HG03342 (cell line): ENCODE measurements around the gene MAFG.
A peak's percentile ranks its signal among the peaks of the same experiment; 100 is the strongest.

ENCODE experiments used
- ATAC-seq: cut with Tn5 transposase; IDR thresholded peaks from one replicate; pipeline ENCODE4 v1.9.1; 2021; ENCODE audit warnings: mild to moderate bottlenecking, moderate library complexity; ENCODE audit not compliant: unreplicated experiment

Gene MAFG

DNA sequence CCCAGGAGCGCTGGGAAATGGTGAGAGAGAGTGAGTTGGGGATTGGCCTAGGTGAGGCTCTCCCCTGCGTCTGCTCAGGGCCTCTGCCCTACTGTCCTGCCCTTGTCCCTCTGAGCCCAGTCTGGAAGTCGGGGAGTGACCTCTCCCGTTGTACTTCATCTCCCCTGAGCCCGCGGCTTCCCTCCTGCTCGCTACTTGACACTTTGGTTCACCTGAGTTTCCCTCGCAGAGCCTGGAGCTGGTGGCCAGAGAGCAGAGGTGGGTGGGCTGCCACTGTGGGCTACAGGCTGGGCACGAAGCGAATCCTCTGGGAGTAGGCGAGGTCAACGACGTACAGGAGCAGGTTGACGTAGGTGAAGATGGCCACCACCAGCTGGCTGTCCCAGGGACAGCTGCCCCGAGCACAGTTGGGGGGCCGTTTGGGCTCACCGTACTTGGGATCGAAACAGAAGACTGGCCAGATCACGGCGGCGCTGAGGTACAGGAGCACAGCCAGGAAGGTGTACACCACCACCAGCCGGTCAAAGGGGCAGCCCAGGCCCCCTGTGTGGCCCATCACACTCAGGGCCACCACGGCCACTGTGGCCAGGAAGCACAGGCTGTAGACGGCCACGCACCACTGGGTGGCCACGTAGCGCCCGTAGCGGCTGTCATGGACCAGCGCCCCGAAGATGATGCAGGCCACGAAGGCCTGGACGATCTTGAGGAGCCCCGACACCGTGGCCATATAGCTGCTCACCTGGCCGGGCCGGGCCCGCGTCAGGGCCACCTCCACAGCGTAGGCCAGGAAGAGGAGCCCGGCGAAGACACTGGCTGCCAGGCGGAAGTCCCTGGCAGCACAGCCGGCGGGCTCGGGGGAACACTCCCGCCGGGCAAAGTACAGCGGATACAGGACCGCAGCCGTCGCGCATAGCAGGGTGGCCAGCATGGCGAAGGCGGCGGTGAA, 13.3 kb upstream of the MAFG start:
- ATAC-seq, result no peak

DNA sequence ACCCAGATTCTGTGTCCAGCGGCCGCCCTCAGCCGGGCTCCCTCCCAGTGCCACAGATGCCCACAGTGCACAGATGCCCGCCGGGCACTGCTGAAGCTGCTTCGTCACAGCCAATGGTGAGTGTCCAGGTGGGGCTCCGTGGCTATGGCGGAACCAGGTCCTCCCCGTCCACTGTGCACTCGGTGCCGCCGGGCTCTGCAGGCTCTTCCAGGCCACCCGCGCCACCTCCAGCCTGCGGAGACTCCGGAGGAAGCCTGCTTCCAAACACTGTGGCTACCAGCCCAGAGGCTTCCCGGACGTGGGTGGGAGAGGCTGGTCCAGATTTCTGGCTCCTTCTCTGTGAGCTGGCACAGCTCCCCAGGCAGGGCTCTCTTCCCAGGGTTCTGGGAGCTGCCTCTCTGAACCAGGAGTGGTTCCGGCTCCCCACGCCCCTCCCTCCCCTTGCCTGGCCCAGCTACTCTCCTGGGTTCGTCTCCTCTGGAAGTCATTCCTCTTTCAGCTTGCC, 12.4 kb upstream of the MAFG start:
- no peak for ATAC-seq

DNA sequence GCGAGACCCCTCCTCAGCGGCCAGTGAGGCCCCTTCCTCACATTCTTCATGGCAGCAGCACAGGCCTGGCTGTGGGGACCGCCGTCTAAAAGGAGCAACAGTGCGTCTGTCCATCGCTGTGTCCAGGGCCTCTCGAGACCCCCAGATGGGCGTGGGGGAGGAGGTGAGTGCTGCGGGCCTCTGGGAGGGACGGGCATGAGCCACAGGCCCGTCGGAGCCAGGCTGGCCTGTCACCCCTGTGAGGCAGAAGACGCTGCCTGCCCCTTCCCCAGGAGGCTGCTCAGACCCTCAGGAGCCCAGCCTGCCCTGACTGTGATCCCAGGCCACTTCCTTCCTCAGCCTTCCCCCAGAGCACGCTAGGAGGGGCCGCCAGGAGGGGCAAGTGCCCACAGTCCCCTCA, 11.7 kb upstream of the MAFG start:
- no peak for ATAC-seq

DNA sequence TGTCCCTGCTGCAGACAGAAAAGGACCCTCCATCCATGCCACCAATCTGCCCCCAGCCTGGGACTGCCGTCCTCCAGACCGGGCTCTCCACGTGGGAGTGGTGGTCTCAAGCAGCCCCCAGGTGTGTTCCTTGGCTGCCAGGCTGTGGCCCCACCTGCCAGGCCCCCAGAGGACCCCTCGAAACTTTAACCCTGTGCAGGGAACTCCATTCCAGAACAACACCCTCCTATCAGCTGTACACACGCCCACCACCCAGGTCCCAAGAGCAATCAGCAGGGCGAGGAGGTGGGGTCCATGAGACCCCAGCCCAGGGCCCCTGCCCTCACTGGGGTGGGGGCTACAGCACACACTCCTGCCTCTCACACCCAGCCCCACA, 8.2 kb upstream of the MAFG start:
- ATAC-seq, result no peak

DNA sequence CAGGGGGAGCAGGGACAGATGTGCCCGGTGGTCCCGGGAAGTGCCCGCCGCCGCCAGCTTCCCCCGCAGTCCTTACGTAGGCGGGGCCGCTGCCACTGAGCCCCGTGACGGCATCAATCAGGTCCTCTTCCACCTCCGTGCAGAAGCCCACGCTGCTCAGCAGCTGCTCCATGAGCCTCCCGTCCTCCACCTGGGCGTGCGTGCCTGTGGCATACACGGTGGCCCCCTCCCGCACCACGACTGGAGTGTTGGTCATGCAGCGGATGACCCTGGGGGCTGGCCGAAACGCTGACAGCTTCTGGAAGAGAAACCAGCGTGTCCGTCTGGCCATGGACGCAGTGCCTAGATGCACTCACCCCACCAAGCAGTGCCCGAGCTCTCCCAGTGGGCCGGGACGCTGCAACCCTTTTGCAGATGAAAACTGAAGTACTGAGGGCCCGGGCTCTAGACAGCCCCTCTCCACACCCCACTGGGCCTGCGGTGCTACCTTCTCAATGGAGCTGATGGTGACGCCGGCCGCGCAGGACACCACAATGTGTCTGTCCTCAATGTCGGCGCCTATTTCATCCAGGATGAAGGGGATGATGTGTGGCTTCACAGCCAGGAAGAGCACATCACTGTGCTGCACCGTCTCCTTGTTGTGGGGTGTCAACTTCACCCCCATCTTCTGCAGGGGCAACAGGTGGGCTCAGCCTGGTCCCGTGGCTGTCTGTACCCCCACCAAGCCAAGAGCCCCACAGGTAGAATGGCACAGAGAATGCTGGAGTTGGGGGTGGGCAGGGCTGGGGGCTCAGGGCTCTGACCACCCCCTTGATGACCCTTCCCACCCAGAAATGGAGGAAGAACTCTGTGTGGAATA, 7.5 kb upstream of the MAFG start:
- ATAC-seq, result no peak

DNA sequence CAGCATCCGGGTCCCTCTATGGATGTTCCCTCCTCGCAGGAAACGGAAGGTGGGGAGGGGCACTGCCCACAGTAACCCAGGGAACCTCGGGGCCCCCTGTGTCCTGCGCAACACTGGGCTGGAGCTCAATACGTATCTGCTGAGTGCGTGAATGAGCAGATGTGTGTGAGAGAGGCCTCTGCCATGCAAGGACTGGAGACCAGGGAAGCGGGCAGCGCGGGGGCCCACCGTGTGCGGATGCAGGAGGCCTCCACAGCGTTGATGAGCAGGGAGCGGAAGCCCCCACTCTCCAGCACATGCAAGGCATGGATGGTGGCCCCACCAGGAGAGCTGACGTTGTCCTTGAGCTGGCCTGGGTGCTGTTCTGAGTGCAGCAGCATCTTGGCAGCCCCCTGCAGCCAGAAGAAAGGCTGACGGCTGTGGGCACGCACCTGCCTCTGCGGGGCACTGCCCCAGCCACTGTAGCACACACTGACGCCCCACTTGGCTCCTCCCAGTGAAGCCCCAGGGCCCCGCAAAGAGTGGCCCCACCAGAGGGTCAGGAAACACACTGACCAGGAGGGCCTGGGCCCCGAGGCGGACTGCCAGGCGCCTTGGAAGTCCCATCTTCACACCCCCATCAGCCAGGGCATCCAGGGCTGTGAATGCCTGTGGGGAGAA, 6.7 kb upstream of the MAFG start:
- no peak for ATAC-seq

DNA sequence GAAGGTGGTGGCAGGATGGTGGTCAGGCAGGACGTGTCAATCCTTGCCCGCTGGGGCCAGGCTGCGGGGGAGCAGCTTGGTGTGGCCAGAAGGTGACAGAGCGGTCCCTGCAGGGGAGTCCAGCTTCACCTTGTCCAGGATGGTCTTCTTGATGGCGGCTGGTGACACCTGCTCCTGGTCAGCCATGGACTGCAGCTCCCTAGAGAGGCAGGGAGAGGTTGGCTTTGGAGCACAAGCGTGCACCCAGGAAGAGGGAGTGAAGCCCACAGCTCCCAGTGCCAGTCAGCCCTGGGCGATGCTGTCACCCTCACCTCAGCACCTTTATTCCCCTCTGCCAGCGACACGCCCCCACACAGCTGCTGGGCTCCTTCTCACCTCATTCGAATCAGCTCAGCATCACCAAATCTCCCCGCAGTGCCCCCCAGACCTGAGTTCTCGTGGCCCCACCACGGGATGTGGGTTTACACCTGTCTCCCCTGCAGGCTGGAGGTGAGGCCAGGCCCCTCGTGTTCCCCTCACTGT, 5.7 kb upstream of the MAFG start:
- ATAC-seq, result no peak

DNA sequence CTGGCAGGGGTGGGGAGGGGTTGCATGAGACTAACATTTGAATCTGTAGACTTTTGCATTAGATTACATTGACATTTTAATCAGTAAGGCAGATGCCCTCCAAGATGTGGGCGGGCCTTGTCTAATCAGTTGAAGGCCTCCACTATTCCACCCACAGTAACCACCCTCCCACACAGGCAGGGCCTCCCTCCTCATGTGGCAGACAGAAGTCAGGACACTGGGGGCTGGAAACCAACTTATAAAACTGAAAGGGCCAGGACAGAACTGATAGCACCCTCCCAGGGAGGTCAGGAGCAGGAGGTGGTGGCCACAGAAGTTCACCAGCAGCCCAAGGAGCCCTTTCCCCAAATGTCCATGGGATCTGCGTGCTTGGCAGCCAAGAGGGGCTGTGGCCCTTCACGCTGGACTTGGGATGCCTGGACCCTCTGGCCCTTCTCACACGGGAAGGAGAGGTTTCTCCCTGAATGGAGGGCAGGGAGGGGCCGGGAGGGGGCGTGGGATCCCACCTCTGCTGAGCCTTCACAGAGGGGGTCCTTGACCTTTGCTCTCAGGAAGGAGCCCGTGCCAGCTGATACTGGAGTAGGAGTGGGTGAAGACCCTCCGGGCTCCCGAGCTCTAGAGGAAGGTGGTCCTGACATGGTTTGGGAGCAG, 4.9 kb upstream of the MAFG start:
- no peak for ATAC-seq

DNA sequence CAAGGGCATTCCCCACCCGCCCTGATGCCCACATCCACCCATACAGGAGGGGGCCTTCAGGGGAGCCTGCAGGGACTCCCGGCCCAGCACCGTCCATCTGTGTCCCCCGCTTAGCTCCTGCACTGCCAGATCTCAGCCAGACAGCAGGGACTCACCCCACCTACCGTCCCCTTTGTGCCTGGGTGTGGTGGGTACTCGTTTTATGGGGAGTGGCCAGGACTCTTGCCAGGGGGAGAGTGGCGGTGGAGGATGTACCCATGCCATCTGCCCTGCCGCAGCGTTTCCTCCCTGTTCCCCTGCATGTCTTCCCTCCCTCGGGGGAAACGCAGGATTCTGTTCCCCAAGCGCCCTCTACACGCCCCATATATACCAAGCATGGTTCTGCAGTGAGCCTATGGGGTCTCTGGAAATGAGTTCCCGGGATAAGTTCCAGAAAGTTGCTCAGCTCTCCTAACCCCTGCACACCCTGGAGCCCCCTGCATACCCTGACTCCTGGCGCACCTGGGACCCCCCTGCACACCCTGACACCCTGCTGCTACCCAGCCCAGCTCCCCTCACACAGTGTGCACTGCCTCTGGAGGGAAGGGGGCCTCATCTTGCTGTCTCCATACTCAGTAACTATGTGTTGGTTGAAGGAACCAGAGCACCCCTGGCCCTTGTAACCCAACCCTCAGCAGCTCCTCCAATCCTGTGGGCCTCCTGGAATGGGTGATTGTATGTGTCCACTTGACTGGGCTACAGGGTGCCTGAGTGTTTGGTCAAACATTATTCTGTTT, 4.2 kb upstream of the MAFG start:
- ATAC-seq, result no peak

DNA sequence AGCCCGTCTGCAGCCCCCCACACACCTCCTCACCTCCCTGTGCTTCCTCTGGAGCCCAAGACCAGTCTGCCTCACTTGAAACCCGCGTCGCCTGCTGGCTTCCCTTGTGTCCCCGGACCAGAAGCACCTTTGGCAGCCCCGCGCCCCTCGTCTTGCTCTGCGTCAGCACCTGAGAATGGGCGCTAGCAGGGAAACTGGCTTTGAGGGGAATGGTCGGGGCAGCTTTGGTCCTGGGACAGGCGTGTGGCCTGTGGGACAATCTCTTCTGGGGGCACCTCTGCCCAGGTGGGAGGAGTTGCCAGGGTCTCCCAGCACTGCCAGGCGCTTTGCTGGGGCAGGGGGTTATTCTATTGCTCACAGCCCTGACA, 3.6 kb upstream of the MAFG start:
- ATAC-seq, result no peak

DNA sequence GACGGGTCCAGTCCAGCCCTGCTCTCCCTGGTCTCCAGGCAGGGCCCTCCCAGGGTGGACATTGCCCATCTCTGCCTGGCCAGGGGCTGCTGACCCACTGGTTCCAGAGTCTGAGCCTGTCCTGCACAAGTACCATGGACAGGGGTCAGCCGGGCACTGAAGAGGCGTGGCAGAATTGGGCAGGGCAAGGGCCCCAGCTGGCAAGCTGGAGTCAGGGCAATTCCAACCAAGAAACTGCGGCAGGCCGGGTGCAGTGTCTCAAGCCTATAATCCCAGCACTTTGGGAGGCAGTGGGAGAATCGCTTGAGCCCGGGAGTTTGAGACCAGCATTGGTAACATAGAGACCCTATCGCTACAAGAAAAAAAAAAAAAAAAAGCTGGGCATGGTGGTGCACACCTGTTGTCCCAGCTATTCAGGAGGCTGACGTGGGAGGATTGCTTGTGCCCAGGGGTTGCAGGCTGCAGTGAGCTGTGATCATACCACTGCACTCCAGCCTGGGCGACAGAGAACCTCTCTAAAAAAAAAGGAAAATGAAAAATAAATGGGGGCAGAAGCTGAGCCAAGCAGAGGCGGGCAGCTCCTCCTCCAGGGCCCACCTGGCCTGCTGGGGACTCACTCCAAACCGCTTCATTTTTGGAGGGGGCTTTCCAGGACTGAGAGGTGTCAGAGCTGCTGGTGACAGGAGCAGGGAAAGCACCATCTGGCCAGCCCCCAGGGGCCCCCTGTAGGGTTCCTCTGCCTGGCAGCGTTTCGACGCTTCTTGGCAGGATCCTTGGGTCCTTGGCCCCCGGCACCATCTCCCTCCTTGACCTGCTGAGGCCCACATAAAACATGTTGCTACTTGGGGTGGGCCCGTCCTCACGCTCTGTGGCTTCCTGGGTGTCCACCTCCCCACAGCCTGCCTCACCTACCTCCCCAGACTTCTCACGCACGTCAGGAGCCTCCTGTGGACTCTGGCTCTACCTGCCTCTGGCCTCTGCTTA, 2.9 kb upstream of the MAFG start:
- no peak for ATAC-seq

DNA sequence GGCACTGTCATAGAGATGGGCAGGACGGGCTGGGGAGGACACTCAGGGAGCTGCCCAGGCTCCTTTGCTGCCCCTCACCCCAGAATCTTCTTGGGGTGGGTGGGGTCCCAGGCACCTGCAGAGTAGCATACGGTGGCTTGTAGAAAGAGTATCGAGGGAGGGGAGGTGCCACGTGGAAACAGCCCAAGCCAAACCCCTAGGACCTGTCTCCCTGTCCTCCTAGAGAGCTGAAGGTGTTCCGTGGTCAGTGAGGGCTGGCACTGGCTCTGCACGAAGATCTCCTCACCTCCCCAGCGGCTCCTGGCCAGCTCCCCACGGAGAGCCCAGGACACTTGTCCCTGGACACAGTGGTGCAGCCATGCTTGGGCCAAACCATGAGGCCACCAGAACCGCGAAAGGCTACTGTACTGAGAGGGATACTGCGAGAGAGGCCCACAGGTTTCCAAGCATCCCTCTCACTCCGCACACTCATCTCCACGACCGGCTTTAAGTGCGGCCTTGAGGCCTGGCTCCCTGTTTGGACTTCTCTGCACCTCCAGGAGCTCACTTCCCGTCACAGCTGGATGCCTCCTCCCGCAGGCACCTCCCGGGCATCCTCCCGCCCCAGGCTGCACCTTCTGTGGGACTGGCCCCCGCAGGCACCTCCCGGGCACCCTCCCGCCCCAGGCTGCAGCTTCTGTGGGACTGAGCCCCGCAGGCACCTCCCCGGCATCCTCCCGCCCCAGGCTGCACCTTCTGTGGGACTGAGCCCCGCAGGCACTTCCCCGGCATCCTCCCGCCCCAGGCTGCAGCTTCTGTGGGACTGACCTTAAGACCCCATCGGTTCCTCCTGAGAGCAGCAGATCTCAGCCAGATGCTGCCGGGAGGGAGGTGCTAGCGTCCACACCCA, 2.0 kb upstream of the MAFG start:
- no peak for ATAC-seq

DNA sequence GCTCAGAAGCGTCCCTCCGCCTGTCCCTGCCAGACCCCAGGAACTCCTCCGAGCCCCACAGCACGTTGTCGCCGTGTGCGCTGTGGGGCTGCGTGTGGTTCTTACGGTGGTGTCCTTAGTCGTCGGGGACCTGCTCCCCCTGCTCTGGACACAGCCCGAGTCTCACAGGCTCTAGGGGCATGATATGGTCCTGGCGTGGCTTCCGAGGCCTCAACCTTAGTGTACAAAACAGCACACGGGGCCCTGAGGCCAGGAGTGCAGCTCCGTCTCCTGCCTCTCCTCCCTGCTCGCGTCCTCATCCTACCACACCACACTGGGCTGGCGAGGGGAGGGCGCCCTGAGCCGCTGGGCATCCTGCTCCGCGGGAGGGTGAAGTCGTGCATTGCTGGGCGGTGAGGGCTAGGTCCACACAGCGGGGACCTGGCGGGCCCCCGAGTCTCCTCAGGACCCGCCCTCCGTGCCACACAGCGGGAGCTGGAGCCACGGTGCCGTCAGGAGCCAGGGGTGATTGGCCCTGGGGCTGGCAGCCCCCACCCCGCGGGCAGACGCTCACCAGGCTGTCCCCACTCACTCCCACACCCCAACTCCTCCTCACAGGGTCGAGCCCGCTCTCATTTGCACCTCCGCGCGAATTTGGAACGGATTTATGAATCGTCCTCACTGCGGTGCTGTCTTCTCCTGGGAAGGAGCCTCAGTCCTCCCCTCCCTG, 1.2 kb upstream of the MAFG start:
- no peak for ATAC-seq

DNA sequence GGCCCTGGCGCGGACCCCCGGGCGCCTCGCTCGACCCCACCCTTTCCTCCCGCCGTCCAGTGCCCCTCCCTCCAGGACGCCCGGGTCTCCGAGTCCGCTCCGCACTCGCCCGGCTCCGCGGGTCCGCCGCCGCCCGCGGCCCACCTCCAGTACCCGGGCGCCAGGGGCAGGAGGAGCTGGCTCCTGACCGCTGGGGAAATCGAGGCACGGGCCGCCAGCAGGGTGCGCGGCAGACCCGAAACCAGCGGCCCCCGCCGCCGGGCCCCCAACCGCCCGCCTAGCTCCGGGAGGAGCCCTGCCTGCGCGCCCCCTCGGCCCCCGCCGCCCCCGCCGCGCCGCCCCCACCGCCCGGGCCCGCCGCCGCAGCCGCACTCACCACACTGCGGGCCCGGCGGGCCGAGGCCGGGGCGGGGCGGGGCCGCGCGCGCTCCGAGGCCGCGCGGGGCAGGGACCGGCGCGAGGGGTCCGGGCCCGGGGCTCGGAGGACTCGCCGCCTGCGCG, 333 bp downstream of the MAFG start:
- peak; percentile 3 for ATAC-seq

DNA sequence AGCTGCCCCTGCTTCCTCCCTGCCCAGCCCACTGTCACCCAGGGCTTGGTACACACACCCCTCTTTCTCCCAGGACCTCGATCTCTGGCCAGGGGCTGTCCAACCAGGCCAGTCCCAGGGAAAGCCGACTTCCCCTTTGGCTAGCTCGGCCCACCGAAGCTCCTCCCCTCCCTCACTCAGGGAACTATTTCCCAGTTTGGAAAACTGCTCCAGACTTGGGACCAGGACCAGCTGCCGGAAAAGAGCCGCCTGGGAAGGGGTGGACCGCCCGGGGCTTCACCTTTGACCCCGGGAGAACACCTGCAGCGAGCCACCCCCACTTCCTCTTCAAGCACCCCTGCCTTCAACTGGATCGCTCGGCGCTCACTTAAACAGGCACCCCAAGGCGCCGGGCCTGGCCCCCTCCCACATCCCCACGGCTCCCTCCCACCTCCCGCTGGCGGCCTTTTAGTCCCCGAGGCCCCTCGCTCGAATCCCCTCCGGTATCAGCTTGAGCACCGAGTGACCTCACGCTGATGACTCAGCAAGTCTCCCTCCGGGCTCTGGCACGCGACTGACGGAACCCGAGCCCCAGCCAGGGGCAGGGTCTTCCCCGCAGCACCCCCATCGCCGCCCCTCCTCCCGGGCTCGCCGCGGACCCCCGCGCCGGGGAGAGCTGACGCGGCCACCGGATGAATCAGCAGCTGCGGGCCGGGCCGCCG, 934 bp downstream of the MAFG start:
- ATAC-seq, result peak; percentile 20

DNA sequence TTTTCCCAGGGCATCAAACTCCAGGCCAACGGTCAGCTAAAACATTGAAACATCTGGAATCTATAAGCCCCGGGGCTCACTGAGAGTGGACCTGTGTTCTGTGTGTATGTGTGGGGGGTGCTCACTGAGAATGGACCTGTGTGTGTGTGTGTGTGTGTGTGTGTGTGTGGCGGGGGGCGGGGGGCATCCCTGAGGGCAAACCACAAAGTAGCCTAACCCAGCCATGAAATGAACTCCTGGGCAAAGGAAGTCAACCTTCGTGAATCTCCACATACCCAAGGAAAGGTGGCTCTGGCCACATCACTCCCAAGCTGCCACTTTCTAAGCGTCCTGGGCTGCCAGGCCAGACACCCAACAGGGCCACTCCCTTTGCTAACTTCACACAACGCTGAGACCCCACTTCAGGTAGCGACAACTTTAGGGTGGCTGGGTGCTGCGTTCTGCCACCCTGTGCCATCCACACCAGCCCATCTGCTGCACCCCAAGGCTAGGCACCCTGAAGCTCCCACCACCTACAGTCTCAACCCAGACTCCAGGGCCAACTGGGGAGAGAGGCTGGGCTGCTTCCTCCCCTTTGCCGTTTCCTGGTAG, 1.6 kb downstream of the MAFG start:
- ATAC-seq, result no peak
